SK-N-SH treated with all-trans-retinoic acid at 6 μM for 48 hours (cell line): ENCODE measurements around the gene IGFBP7.

ENCODE experiments used
- TSHZ2 ChIP-seq: fragments of 250-450 bp; sonication (Bioruptor Pico); IDR thresholded peaks from 2 replicates; pipeline ENCODE4 v1.5.0; 2020; ENCODE audit warnings: mild to moderate bottlenecking, moderate library complexity

The IGFBP7 gene

DNA sequence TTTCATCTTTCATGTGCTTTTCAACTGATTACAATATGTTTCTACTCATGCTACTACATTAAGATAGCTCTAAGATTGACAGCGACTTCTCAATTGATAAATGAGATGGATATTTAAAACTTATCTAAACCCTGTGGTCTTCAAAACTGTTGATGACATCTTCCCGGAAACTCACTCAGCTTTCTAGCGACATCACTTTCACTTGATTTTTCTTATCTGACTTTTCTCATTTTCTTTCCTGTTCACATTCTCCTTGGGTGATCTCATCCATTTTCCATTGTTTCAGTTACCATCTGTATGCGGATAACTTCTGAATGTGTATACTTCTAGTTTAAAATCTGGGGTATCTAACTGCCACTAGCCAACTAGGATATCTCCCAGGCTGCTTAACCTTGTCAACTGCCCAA is 128.4 kb downstream of the IGFBP7 start (continued):
- no peak for TF ChIP-seq TSHZ2 (CRISPR knock-in tag)
